Testis (tissue), 2 donors: ENCODE data around the gene EPS8L2.

Source experiments
- CTCF ChIP-seq, 3 experiments: fragments of 450-650 bp in 2 of 3; fragments of 200-600 bp in 1 of 3; sonication (generic) in 1 of 3; IDR thresholded peaks; one replicate each; pipeline ENCODE4 v1.5.1; 2016 to 2019; ENCODE audit warnings: antibody characterized with exemption in 3 of 3, mild to moderate bottlenecking in 2 of 3, moderate library complexity in 1 of 3
- POLR2A ChIP-seq: fragments of 450-650 bp; IDR thresholded peaks from one replicate; pipeline ENCODE4 v1.6.1; 2017; ENCODE audit warnings: antibody characterized with exemption, mild to moderate bottlenecking, moderate library complexity

DNA sequence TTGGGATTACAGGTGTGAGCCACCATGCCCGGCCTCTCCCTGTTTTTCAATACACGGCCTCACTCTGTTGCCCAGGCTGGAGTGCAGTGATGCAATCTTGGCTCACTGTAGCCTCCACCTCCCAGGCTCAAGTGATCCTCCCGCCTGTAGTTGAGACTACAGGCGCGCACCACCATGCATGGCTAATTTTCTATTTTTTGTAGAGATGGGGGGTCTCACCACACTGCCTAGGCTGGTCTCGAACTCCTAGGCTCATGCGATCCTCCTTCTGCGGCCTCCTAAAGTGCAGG is 59.7 kb downstream of the EPS8L2 start:
- no peak for TF ChIP-seq CTCF (IDR thresholded peaks at IDR 0.05)
- TF ChIP-seq POLR2A: no peak
